Measurements from ENCODE around the gene ANKRD42.

The ANKRD42 gene

DNA sequence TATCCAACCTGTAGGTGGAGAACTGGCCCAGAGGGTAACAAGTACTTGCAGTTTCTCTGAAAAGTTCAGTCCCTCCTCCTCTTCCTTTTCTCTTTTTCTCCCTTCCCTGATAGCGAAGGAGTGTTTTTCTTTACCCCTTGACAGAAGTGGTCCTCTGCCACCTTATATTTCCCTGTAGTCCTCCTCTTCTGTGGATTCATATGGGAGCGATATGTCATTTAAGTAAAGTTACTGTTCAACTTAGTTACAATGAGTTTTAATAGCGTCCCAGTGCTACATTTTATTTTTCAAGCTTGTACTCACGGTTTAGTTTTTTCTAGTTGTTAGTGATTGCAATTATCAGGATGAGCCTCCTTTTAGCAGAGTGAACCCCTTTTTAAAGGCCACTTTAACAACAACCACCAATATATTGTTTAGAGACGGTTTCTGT lies 35.1 kb upstream of the ANKRD42 start:
- Histone ChIP-seq H4K20me1 (ENCODE audit: insufficient read depth, low read length) (peaks cover 19% of the 10 kb centered on the region), H3K4me2 (ENCODE audit: low read depth, low read length) (peak overlapping the region; percentile 93), H3K36me3 (replicated peaks; ENCODE audit: insufficient read depth, low read length) (no peaks in the 10 kb centered on the region; the same call in 1 of the 2 replicates), H3K79me2 (ENCODE audit: low read length) (peaks cover 65% of the 10 kb centered on the region), H2AFZ (ENCODE audit: low read length) (no peak overlapping the region), H3K27ac (ENCODE audit: low read length) (peak overlapping the region; percentile 89; the same call in 1 of the 2 replicates), H3K9ac (ENCODE audit: low read length) (peak overlapping the region; percentile 98), H3K9me3 (replicated peaks; ENCODE audit: insufficient read depth, low read length) (no peaks in the 10 kb centered on the region), H3K27me3 (replicated peaks; ENCODE audit: insufficient read depth, low read length) (no peaks in the 10 kb centered on the region), H3F3A (ENCODE audit: insufficient read depth, low read length) (peaks cover 53% of the 10 kb centered on the region), H3K4me3 (ENCODE audit: low read length) (peak overlapping the region; percentile 98), H3K4me1 (ENCODE audit: low read length) (peaks cover 33% of the 10 kb centered on the region), H3K9me2 (replicated peaks; ENCODE audit: insufficient read depth, low read length) (no peaks in the 10 kb centered on the region)
- DNase-seq = peak; percentile 48
- TF ChIP-seq, protein P1, sequence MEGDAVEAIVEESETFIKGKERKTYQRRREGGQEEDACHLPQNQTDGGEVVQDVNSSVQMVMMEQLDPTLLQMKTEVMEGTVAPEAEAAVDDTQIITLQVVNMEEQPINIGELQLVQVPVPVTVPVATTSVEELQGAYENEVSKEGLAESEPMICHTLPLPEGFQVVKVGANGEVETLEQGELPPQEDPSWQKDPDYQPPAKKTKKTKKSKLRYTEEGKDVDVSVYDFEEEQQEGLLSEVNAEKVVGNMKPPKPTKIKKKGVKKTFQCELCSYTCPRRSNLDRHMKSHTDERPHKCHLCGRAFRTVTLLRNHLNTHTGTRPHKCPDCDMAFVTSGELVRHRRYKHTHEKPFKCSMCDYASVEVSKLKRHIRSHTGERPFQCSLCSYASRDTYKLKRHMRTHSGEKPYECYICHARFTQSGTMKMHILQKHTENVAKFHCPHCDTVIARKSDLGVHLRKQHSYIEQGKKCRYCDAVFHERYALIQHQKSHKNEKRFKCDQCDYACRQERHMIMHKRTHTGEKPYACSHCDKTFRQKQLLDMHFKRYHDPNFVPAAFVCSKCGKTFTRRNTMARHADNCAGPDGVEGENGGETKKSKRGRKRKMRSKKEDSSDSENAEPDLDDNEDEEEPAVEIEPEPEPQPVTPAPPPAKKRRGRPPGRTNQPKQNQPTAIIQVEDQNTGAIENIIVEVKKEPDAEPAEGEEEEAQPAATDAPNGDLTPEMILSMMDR (IDR thresholded peaks at IDR 0.05; ENCODE audit: low read length) = no peak
- TF ChIP-seq EZH2phosphoT487 (IDR thresholded peaks at IDR 0.05; ENCODE audit: low read length) (no peak), EZH2 (optimal IDR thresholded peaks at IDR 0.05; ENCODE audit: low read depth, low read length) (no peak)

GRCh38 chr11:83158965-83159901 lies 34.3 kb upstream of the ANKRD42 start:
- Histone ChIP-seq H3K79me2 (ENCODE audit: low read length) (peaks cover 73% of the 10 kb centered on the region), H3K4me1 (ENCODE audit: low read length) (peaks cover 33% of the 10 kb centered on the region), H4K20me1 (ENCODE audit: insufficient read depth, low read length) (peaks cover 19% of the 10 kb centered on the region), H2AFZ (ENCODE audit: low read length) (no peak overlapping the region), H3K27ac (ENCODE audit: low read length) (peak overlapping the region; percentile 89; the same call in 1 of the 2 replicates), H3K9me3 (replicated peaks; ENCODE audit: insufficient read depth, low read length) (no peaks in the 10 kb centered on the region), H3K9me2 (replicated peaks; ENCODE audit: insufficient read depth, low read length) (no peaks in the 10 kb centered on the region), H3K36me3 (replicated peaks; ENCODE audit: insufficient read depth, low read length) (no peaks in the 10 kb centered on the region; the same call in 1 of the 2 replicates), H3F3A (ENCODE audit: insufficient read depth, low read length) (peaks cover 53% of the 10 kb centered on the region), H3K4me2 (ENCODE audit: low read depth, low read length) (peak overlapping the region; percentile 93), H3K27me3 (replicated peaks; ENCODE audit: insufficient read depth, low read length) (no peaks in the 10 kb centered on the region), H3K9ac (ENCODE audit: low read length) (peak overlapping the region; percentile 98), H3K4me3 (ENCODE audit: low read length) (peak overlapping the region; percentile 98)
- DNase-seq = no peak
- TF ChIP-seq EZH2phosphoT487 (IDR thresholded peaks at IDR 0.05; ENCODE audit: low read length) = no peak
- no peak for TF ChIP-seq EZH2 (optimal IDR thresholded peaks at IDR 0.05; ENCODE audit: low read depth, low read length)
- TF ChIP-seq, protein P1 (IDR thresholded peaks at IDR 0.05; ENCODE audit: low read length) = no peak

DNA sequence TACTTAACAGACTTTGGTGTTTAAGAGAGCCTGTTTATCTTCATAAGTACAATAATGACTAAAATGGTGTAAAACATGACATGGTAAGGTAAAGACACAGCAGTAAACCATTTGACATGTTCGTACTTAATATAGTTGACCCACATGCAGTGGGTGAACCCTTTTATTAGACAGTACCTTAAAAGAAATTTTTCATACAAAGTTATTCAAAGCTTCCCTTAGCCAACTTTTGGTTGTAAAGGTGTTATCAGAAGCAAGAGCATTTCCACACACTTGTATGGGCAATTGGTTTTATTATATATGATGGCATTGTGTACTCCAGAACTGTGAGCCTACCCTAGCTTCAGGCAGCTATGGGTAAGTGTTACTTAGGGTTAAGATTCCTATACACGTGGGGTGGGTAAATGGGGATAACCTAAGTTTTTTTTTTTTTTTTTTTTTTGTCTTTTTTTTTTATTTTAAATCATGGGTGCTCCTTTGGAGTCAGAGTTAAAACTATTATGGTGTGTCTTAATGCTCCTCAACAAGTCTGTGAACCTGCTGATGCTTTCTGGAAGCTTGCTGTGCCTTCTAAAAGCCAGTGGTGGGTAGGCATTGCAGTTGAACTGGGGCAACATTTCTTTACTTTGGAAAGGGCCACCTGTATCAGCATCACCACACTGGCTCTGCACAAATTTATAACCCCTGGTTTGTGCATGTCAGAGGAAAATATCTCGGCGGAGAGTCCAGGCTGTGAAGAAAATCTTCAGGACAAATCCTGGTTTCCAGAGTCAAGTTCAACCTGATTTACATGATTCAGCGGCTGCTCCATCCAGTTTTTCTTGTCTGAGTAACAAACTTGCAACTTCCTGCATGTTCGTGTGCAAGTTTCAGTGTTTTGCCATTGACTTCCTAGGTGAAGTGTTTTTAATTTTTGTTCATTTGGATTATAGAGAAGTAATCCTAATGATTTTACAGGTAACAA lies 33.3 kb upstream of the ANKRD42 start:
- Histone ChIP-seq H3K27ac (ENCODE audit: low read length) (peak overlapping the region; percentile 89; the same call in 1 of the 2 replicates), H3K4me2 (ENCODE audit: low read depth, low read length) (peak overlapping the region; percentile 93), H3K4me1 (ENCODE audit: low read length) (peaks cover 32% of the 10 kb centered on the region), H3K9me2 (replicated peaks; ENCODE audit: insufficient read depth, low read length) (no peaks in the 10 kb centered on the region), H3F3A (ENCODE audit: insufficient read depth, low read length) (peaks cover 53% of the 10 kb centered on the region), H3K27me3 (replicated peaks; ENCODE audit: insufficient read depth, low read length) (no peaks in the 10 kb centered on the region), H3K36me3 (replicated peaks; ENCODE audit: insufficient read depth, low read length) (peaks cover 9% of the 10 kb centered on the region; the same call in 1 of the 2 replicates), H3K9ac (ENCODE audit: low read length) (peak overlapping the region; percentile 98; the same call in 1 of the 2 replicates), H2AFZ (ENCODE audit: low read length) (no peak overlapping the region), H3K79me2 (ENCODE audit: low read length) (peaks cover 81% of the 10 kb centered on the region), H3K4me3 (ENCODE audit: low read length) (peak overlapping the region; percentile 98), H3K9me3 (replicated peaks; ENCODE audit: insufficient read depth, low read length) (no peaks in the 10 kb centered on the region), H4K20me1 (ENCODE audit: insufficient read depth, low read length) (peaks cover 19% of the 10 kb centered on the region)
- DNase-seq = no peak
- TF ChIP-seq EZH2phosphoT487 (IDR thresholded peaks at IDR 0.05; ENCODE audit: low read length) = no peak
- no peak for TF ChIP-seq EZH2 (optimal IDR thresholded peaks at IDR 0.05; ENCODE audit: low read depth, low read length)
- TF ChIP-seq, protein P1 (IDR thresholded peaks at IDR 0.05; ENCODE audit: low read length) = no peak

Measured in MM.1S (cell line).